HG03280 (cell line): ENCODE results near the gene KLRC3.
"Not testable (repeated sequence)": the region's sequence is repeated elsewhere in the genome, so short reads cannot be mapped to it uniquely, and the experiment has no call there.

ENCODE experiments used
- ATAC-seq: cut with Tn5 transposase; IDR thresholded peaks from one replicate; pipeline ENCODE4 v1.9.1; 2021; ENCODE audit warnings: mild to moderate bottlenecking, moderate library complexity; ENCODE audit not compliant: unreplicated experiment

The KLRC3 gene

GRCh38 chr12:10420334-10420733, at the start of gene KLRC3:
KLRC3 (minus strand) TSS chr12:10420595; CDS start chr12:10420550, 45 bp downstream.
- ATAC-seq = not testable (repeated sequence)

GRCh38 chr12:10469701-10470100, 49.3 kb upstream of the KLRC3 start:
- ATAC-seq = no peak

GRCh38 chr12:10466311-10466710, 45.9 kb upstream of the KLRC3 start:
- ATAC-seq = no peak

- ATAC-seq = no peak
These were observed 37.4 kb upstream of the KLRC3 start for GRCh38 chr12:10457760-10458159.

- ATAC-seq = no peak
These were observed 36.5 kb upstream of the KLRC3 start for GRCh38 chr12:10456856-10457255.

- ATAC-seq = no peak
These were observed 35.4 kb upstream of the KLRC3 start for GRCh38 chr12:10455766-10456165.

- no peak for ATAC-seq
These were observed 34.1 kb upstream of the KLRC3 start for GRCh38 chr12:10454531-10454930.

GRCh38 chr12:10453156-10453555, 32.8 kb upstream of the KLRC3 start, which contains the start of gene KLRC1:
KLRC1 (minus strand) TSS chr12:10453377; CDS start chr12:10451156, 2,221 bp downstream.
- ATAC-seq = no peak

GRCh38 chr12:10448236-10448635, 27.8 kb upstream of the KLRC3 start:
- no peak for ATAC-seq

- ATAC-seq = not testable (repeated sequence)
These were observed 25.7 kb upstream of the KLRC3 start for GRCh38 chr12:10446052-10446451.

GRCh38 chr12:10441144-10441543, 20.7 kb upstream of the KLRC3 start:
- not testable (repeated sequence) for ATAC-seq

- not testable (repeated sequence) for ATAC-seq
These were observed 19.3 kb upstream of the KLRC3 start for GRCh38 chr12:10439608-10440274.

GRCh38 chr12:10437601-10438000, 17.2 kb upstream of the KLRC3 start:
- ATAC-seq = not testable (repeated sequence)

- ATAC-seq = not testable (repeated sequence)
These were observed 15.4 kb upstream of the KLRC3 start, which contains the start of gene KLRC2 for GRCh38 chr12:10435816-10436215. KLRC2 (minus strand) TSS chr12:10436010; CDS start chr12:10435986, 24 bp downstream.

- not testable (repeated sequence) for ATAC-seq
These were observed 10.2 kb upstream of the KLRC3 start for GRCh38 chr12:10430623-10431022.

GRCh38 chr12:10425938-10426337, 5.5 kb upstream of the KLRC3 start:
- ATAC-seq = not testable (repeated sequence)

GRCh38 chr12:10424260-10424899, 4.0 kb upstream of the KLRC3 start:
- not testable (repeated sequence) for ATAC-seq

GRCh38 chr12:10422159-10422558, 1.8 kb upstream of the KLRC3 start:
- not testable (repeated sequence) for ATAC-seq

- ATAC-seq = no peak
These were observed 11.0 kb downstream of the KLRC3 start, which contains the start of gene KLRC4 for GRCh38 chr12:10409392-10409791. KLRC4 (minus strand) TSS chr12:10409757; CDS start chr12:10409575, 182 bp downstream.

- no peak for ATAC-seq
These were observed 11.6 kb downstream of the KLRC3 start for GRCh38 chr12:10408842-10409241.

GRCh38 chr12:10406725-10407124, 13.7 kb downstream of the KLRC3 start:
- ATAC-seq = no peak

- no peak for ATAC-seq
These were observed 15.1 kb downstream of the KLRC3 start for GRCh38 chr12:10405294-10405693.
